ENCODE data around the gene FBXO8. TPM values are rescaled to one million over a fixed set of nuclear protein-coding genes. Genes with fewer than 3 reads are reported as not detected.

The FBXO8 gene
- total RNA-seq, 2 experiments from 2014 or later: 12.6 to 12.7 TPM

DNA sequence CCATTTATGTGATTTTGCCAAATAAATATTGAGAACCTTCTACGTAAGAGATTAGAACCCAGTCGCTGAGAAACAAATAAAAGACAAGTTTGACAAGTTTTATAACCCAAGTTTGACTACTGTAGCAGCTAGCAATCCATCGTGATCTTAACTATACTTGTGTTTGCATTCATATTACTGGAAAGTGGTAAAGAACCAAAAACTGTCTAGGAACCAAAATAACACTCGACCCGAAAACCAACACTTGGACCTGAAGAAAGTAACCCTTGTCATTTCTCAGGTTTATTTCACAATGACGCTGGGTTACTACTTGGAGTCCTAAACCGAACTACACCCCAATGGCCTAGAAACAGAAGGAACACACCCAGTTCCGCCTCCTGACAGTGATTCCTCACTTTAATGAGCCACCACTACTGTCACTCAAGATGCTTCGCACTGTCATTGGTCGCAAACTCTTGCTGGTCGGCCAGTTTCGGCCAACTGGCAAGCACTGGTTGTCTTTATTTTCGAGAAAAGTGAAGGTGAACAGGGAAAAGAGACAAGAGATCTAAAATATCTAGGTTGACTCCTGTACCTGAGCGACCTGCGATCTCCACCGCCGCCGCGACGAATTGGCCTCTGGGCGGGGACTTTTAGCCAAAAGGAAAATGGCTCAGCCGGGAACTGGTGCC is 496 bp downstream of the FBXO8 start:
- Histone ChIP-seq H4K20me1 (ENCODE audit: insufficient read depth, low read length) (no peaks in the 10 kb centered on the region), H3K79me2 (ENCODE audit: insufficient read depth, low read depth, low read length) (peaks cover 41% of the 10 kb centered on the region; the same call in 1 of the 2 replicates), H3K9me2 (ENCODE audit: insufficient read depth, low read length) (no peaks in the 10 kb centered on the region), H3K9me3 (ENCODE audit: low read length) (peaks cover 8% of the 10 kb centered on the region; the same call in 1 of the 2 replicates), H2AFZ (ENCODE audit: low read length) (peak overlapping the region; percentile 96), H3K4me1 (ENCODE audit: insufficient read depth, low read length, poor library complexity, severe bottlenecking) (peaks cover 19% of the 10 kb centered on the region), H3K36me3 (ENCODE audit: insufficient read depth, low read length) (no peaks in the 10 kb centered on the region), H3K4me2 (ENCODE audit: low read length) (peak overlapping the region; percentile 83), H3K4me3 (ENCODE audit: low read depth, low read length, poor library complexity, severe bottlenecking) (peak overlapping the region; percentile 89), H3K27ac (ENCODE audit: low read depth, low read length, poor library complexity, severe bottlenecking) (peak overlapping the region; percentile 88)
- CTCF ChIA-PET (ENCODE audit: unreplicated experiment): no interaction called here
- TSS peak; percentile 81 for BruUV-seq (replicated peaks)
- DNase-seq (ENCODE audit: low spot score): peak; percentile 92
- intact Hi-C loops (cut with micrococcal nuclease; ENCODE audit: unreplicated experiment): loop anchor here (10.0 kb wide), 1 partner anchor 908 kb away; the partner anchor contains the start of gene SAP30
- POLR2A ChIA-PET: interaction anchor here (0.7 to 3.1 kb wide), 8 partner anchors 9 to 205 kb away, joined by 3 to 16 read pairs (median 4); no protein-coding TSS in a partner anchor
- TF ChIP-seq, protein P1, sequence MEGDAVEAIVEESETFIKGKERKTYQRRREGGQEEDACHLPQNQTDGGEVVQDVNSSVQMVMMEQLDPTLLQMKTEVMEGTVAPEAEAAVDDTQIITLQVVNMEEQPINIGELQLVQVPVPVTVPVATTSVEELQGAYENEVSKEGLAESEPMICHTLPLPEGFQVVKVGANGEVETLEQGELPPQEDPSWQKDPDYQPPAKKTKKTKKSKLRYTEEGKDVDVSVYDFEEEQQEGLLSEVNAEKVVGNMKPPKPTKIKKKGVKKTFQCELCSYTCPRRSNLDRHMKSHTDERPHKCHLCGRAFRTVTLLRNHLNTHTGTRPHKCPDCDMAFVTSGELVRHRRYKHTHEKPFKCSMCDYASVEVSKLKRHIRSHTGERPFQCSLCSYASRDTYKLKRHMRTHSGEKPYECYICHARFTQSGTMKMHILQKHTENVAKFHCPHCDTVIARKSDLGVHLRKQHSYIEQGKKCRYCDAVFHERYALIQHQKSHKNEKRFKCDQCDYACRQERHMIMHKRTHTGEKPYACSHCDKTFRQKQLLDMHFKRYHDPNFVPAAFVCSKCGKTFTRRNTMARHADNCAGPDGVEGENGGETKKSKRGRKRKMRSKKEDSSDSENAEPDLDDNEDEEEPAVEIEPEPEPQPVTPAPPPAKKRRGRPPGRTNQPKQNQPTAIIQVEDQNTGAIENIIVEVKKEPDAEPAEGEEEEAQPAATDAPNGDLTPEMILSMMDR (conservative IDR thresholded peaks at IDR 0.05; ENCODE audit: low read length): no peak

- H4K20me1 ChIP-seq (ENCODE audit: insufficient read depth, low read length): no peaks in the 10 kb centered on the region
- H3K36me3 ChIP-seq (ENCODE audit: insufficient read depth, low read length): no peaks in the 10 kb centered on the region
- POLR2A ChIA-PET: interaction anchor here (0.9 to 3.1 kb wide), 7 partner anchors 9 to 37 kb away, joined by 3 to 16 read pairs (median 5); no protein-coding TSS in a partner anchor
- intact Hi-C loops (cut with micrococcal nuclease; ENCODE audit: unreplicated experiment): loop anchor here (10.0 kb wide), 1 partner anchor 907 kb away; the partner anchor contains the start of gene SAP30
- H2AFZ ChIP-seq (ENCODE audit: low read length): no peak overlapping the region; the same call in 1 of the 2 replicates
- peaks cover 8% of the 10 kb centered on the region; the same call in 1 of the 2 replicates for H3K9me3 ChIP-seq (ENCODE audit: low read length)
- no TSS peak for BruUV-seq (replicated peaks)
- DNase-seq (ENCODE audit: low spot score): no peak
- CTCF ChIA-PET (ENCODE audit: unreplicated experiment): no interaction called here
- no peak overlapping the region for H3K27ac ChIP-seq (ENCODE audit: low read depth, low read length, poor library complexity, severe bottlenecking)
- H3K4me1 ChIP-seq (ENCODE audit: insufficient read depth, low read length, poor library complexity, severe bottlenecking): peaks cover 19% of the 10 kb centered on the region
- H3K4me3 ChIP-seq (ENCODE audit: low read depth, low read length, poor library complexity, severe bottlenecking): peak overlapping the region; percentile 89
- no peaks in the 10 kb centered on the region for H3K9me2 ChIP-seq (ENCODE audit: insufficient read depth, low read length)
- H3K4me2 ChIP-seq (ENCODE audit: low read length): peak overlapping the region; percentile 83
- TF ChIP-seq, protein P1 (conservative IDR thresholded peaks at IDR 0.05; ENCODE audit: low read length): no peak
- TF ChIP-seq EZH2phosphoT487 (IDR thresholded peaks at IDR 0.05; ENCODE audit: borderline replicate concordance, low read depth, low read length): no peak
- peaks cover 43% of the 10 kb centered on the region; the same call in 1 of the 2 replicates for H3K79me2 ChIP-seq (ENCODE audit: insufficient read depth, low read depth, low read length)
Observed at GRCh38 chr4:174281901-174282300, 1.6 kb downstream of the FBXO8 start.

All from OCI-LY7 (cell line).